H1 (cell line): ENCODE results near the gene DIDO1. TPM values are rescaled to one million over a fixed set of nuclear protein-coding genes. Genes with fewer than 3 reads are reported as not detected.

Experiments
- CTCF ChIA-PET: fragments of 300-600 bp; sonication (Branson Sonifier 250); formaldehyde crosslinking; loops from one replicate; lab custom pipeline; 2021; ENCODE audit not compliant: partially characterized antibody; lab: Charles Lee
- POLR2A ChIA-PET: fragments of 300-600 bp; sonication (Branson Sonifier 250); formaldehyde crosslinking; loops from one replicate; lab custom pipeline; 2021; ENCODE audit warnings: inconsistent platforms; ENCODE audit not compliant: partially characterized antibody; lab: Charles Lee
- DNase-seq, 2 experiments: peaks; one replicate each; pipeline versions ENCODE4 v3.0.0 to v3.0.0-alpha.2; 2010 to 2022; ENCODE audit warnings: low spot score in 2 of 2, low read depth in 1 of 2, mixed read lengths in 1 of 2
- FAIRE-seq: peaks from 2 replicates; lab custom pipeline; 2011; peaks lifted over from hg19 to GRCh38; lab: Jason Lieb, UNC
- H2AFZ ChIP-seq: 2 replicates; pipeline ENCODE4 v1.8.1; 2012; ENCODE audit warnings: low read length, inconsistent platforms
- H2AK5ac ChIP-seq: 2 replicates; pipeline ENCODE4 v1.6.1; 2013; ENCODE audit warnings: low read depth, low read length
- H2BK120ac ChIP-seq: replicated peaks from 2 replicates; pipeline ENCODE3; 2013; ENCODE audit warnings: low read depth, low read length, inconsistent platforms
- H2BK12ac ChIP-seq: 2 replicates; pipeline ENCODE4 v1.6.1; 2013; ENCODE audit warnings: low read depth, low read length
- H2BK15ac ChIP-seq: 2 replicates; pipeline ENCODE4 v1.6.1; 2013; ENCODE audit warnings: low read length
- H2BK20ac ChIP-seq: 2 replicates; pipeline ENCODE4 v1.6.1; 2013; ENCODE audit warnings: low read length
- H2BK5ac ChIP-seq: 2 replicates; pipeline ENCODE4 v1.6.1; 2013; ENCODE audit warnings: low read depth, low read length
- H3K14ac ChIP-seq: 2 replicates; pipeline ENCODE4 v1.6.1; 2013; ENCODE audit warnings: inconsistent platforms; ENCODE audit not compliant: insufficient read length
- H3K18ac ChIP-seq: 2 replicates; pipeline ENCODE4 v1.6.1; 2013; ENCODE audit warnings: low read length; ENCODE audit errors: extremely low read depth
- H3K23ac ChIP-seq: 2 replicates; pipeline ENCODE4 v1.6.1; 2013; ENCODE audit warnings: inconsistent platforms; ENCODE audit not compliant: insufficient read length
- H3K23me2 ChIP-seq: 2 replicates; pipeline ENCODE4 v1.6.1; 2013; ENCODE audit warnings: low read depth, low read length
- H3K27ac ChIP-seq: 2 replicates; pipeline ENCODE4 v1.6.1; 2011; ENCODE audit warnings: low read depth, low read length, inconsistent platforms
- H3K27me3 ChIP-seq, 4 experiments: replicated peaks in 1 of 4; 1 replicate in 1 of 4; 2 replicates in 3 of 4; pipeline versions ENCODE4 v1.6.1 to v1.8.1; 2011 to 2013; ENCODE audit warnings: low read length in 3 of 4, mild to moderate bottlenecking in 3 of 4, inconsistent platforms in 2 of 4, mixed read lengths in 2 of 4, moderate library complexity in 1 of 4; ENCODE audit not compliant: control insufficient read depth in 3 of 4, insufficient read depth in 3 of 4; ENCODE audit errors: extremely low read depth in 1 of 4
- H3K36me3 ChIP-seq, 4 experiments: 2 replicates each; pipeline versions ENCODE4 v1.6.1 to v1.8.1; 2011 to 2013; ENCODE audit warnings: mild to moderate bottlenecking in 4 of 4, low read length in 3 of 4, moderate library complexity in 2 of 4, control low read depth in 1 of 4, inconsistent platforms in 1 of 4; ENCODE audit not compliant: insufficient read depth in 4 of 4, control insufficient read depth in 2 of 4
- H3K4ac ChIP-seq: replicated peaks from 2 replicates; pipeline ENCODE3; 2013; ENCODE audit warnings: low read length, low read depth, mixed read lengths, inconsistent platforms; ENCODE audit not compliant: insufficient read length
- H3K4me1 ChIP-seq, 4 experiments: replicated peaks in 1 of 4; 1 replicate in 1 of 4; 2 replicates in 3 of 4; pipeline versions ENCODE4 v1.6.1 to v1.8.1; 2011 to 2013; ENCODE audit warnings: low read length in 3 of 4, inconsistent platforms in 2 of 4, mixed read lengths in 1 of 4; ENCODE audit not compliant: insufficient read depth in 4 of 4, control insufficient read depth in 3 of 4
- H3K4me2 ChIP-seq, 2 experiments: 2 replicates each; pipeline versions ENCODE4 v1.6.1 to v1.8.1; 2011 to 2013; ENCODE audit warnings: low read depth in 2 of 2, low read length in 2 of 2, control low read depth in 1 of 2, inconsistent platforms in 1 of 2, mild to moderate bottlenecking in 1 of 2; ENCODE audit not compliant: insufficient read depth in 1 of 2
- H3K4me3 ChIP-seq, 4 experiments: fragments of 200-600, 300-600 bp in 1 of 4; sonication (generic), shearing (Covaris generic), sonication (Bioruptor Twin) in 1 of 4; 2 replicates each; pipeline versions ENCODE4 v1.5.1 to v1.8.1; 2011 to 2016; ENCODE audit warnings: low read length in 4 of 4, low read depth in 3 of 4, control low read depth in 2 of 4, inconsistent platforms in 2 of 4, mild to moderate bottlenecking in 2 of 4, mixed read lengths in 1 of 4, moderate library complexity in 1 of 4; ENCODE audit not compliant: insufficient read depth in 2 of 4; ENCODE audit errors: extremely low read depth in 1 of 4
- H3K56ac ChIP-seq: replicated peaks from 2 replicates; pipeline ENCODE3; 2013; ENCODE audit warnings: low read depth, mild to moderate bottlenecking, mixed read lengths, low read length, inconsistent platforms; ENCODE audit not compliant: insufficient read length
- H3K79me1 ChIP-seq: 2 replicates; pipeline ENCODE4 v1.6.1; 2013; ENCODE audit warnings: low read depth, low read length, control low read depth
- H3K79me2 ChIP-seq, 2 experiments: 2 replicates each; pipeline versions ENCODE4 v1.6.1 to v1.8.1; 2012 to 2013; ENCODE audit warnings: low read length in 2 of 2, mild to moderate bottlenecking in 2 of 2, inconsistent platforms in 1 of 2; ENCODE audit not compliant: insufficient read depth in 2 of 2, control insufficient read depth in 1 of 2
- H3K9ac ChIP-seq, 4 experiments: replicated peaks in 1 of 4; 1 replicate in 1 of 4; 2 replicates in 3 of 4; pipeline versions ENCODE4 v1.6.1 to v1.8.1; 2011 to 2013; ENCODE audit warnings: low read depth in 3 of 4, low read length in 3 of 4, control low read depth in 2 of 4, mild to moderate bottlenecking in 2 of 4, moderate library complexity in 2 of 4, inconsistent platforms in 1 of 4; ENCODE audit errors: extremely low read depth in 1 of 4
- H3K9me3 ChIP-seq, 2 experiments: 2 replicates each; pipeline versions ENCODE4 v1.6.1 to v1.8.1; 2012 to 2013; ENCODE audit warnings: mild to moderate bottlenecking in 2 of 2, moderate library complexity in 2 of 2, control low read depth in 1 of 2, inconsistent platforms in 1 of 2, low read depth in 1 of 2, low read length in 1 of 2, mixed read lengths in 1 of 2; ENCODE audit not compliant: insufficient read depth in 2 of 2
- H4K20me1 ChIP-seq, 2 experiments: replicated peaks in 1 of 2; 2 replicates each; pipeline versions ENCODE3 to v1.8.1; 2011 to 2013; ENCODE audit warnings: inconsistent platforms in 2 of 2, low read length in 2 of 2, mild to moderate bottlenecking in 1 of 2; ENCODE audit not compliant: insufficient read depth in 2 of 2, control insufficient read depth in 1 of 2
- H4K5ac ChIP-seq: 2 replicates; pipeline ENCODE4 v1.6.1; 2013; ENCODE audit warnings: low read length, low read depth, mixed read lengths, inconsistent platforms; ENCODE audit not compliant: insufficient read length
- H4K8ac ChIP-seq: 2 replicates; pipeline ENCODE4 v1.8.0; 2013; ENCODE audit warnings: mild to moderate bottlenecking, moderate library complexity, low read length, inconsistent platforms; ENCODE audit not compliant: insufficient read depth; ENCODE audit errors: extremely low read depth
- H4K91ac ChIP-seq: replicated peaks from 2 replicates; pipeline ENCODE3; 2013; ENCODE audit warnings: low read length, mixed read lengths, inconsistent platforms; ENCODE audit not compliant: insufficient read length
- POLR2AphosphoS5 ChIP-seq: IDR thresholded peaks from 2 replicates; pipeline ENCODE4 v1.6.1; 2011; ENCODE audit warnings: low read depth, low read length
- TCF12 ChIP-seq: IDR thresholded peaks from 2 replicates; pipeline ENCODE4 v1.6.1; 2011; ENCODE audit warnings: low read depth, mild to moderate bottlenecking, low read length
- WGBS, 2 experiments: shearing (Covaris generic) in 1 of 2; methylation state at CpG; one replicate each; pipeline versions ENCODE4 v1.1.6 to v1.1.7; 2013 to 2015; ENCODE audit warnings: low lambda C conversion rate in 2 of 2, mixed read lengths in 2 of 2, inconsistent platforms in 1 of 2, low coverage in 1 of 2, missing lambda C conversion rate in 1 of 2; ENCODE audit not compliant: insufficient replicate concordance in 2 of 2, insufficient coverage in 1 of 2, insufficient read length in 1 of 2; ENCODE audit errors: extremely low coverage in 1 of 2, missing lambda C conversion rate in 1 of 2; 5-methylcytosine and 5-hydroxymethylcytosine counted together
- polyA plus RNA-seq, 7 experiments: library from polyadenylated mRNA; depleted of rRNA in 3 of 7; stranded (reverse) in 5 of 7; unstranded in 2 of 7; fragments of >200 nt in 5 of 7; fragments of 200-250 nt in 2 of 7; gene quantifications; 1 replicate in 5 of 7; 2 replicates in 1 of 7; 4 replicates in 1 of 7; pipeline versions ENCODE4 v1.2.1 to v1.2.3, GENCODE V29; 2011 to 2013; ENCODE audit warnings: missing spikeins in 2 of 7, mixed read lengths in 2 of 7
- total RNA-seq: library from RNA; stranded (reverse); fragmentation: NEBNext Ultra II Directional; extraction: Animal tissue kit (Norgen Biotek cat#: 25700); gene quantifications from 2 replicates; pipeline ENCODE4 v1.2.1, GENCODE V29; 2021

DIDO1 gene
- total and polyA plus RNA-seq, 2 of the 8 experiments (the other 6 are each of a cell fraction or from before 2014, with no cell fraction given): 53.6 to 82.8 TPM

GRCh38 chr20:62949153-62949821, 23.0 kb upstream of the DIDO1 start:
- Histone ChIP-seq H2AFZ (no peak overlapping the region), H3K27ac (no peak overlapping the region), H3K9me3 (no peaks in the 10 kb centered on the region), H4K5ac (no peak overlapping the region), H2BK12ac (no peak overlapping the region), H3K9ac (no peak overlapping the region), H4K91ac (peak overlapping the region; percentile 10), H2AK5ac (no peak overlapping the region), H3K4me2 (no peak overlapping the region), H3K4me1 (peaks cover 2 to 18% (median 11%) of the 10 kb centered on the region in 4 experiments), H3K23me2 (peaks cover 11% of the 10 kb centered on the region; the same call in 1 of the 2 replicates), H3K23ac (no peak overlapping the region), H3K79me2 (peaks cover 0 to 37% of the 10 kb centered on the region in 2 experiments; a peak in 2 of 4 replicates), H3K4me3 (no peak overlapping the region), H2BK15ac (no peak overlapping the region), H3K79me1 (peaks cover 10% of the 10 kb centered on the region; the same call in 1 of the 2 replicates), H3K36me3 (peaks cover 16 to 53% (median 34%) of the 10 kb centered on the region in 4 experiments), H3K18ac (no peak overlapping the region), H2BK20ac (no peak overlapping the region), H4K20me1 (peaks cover 5 to 19% of the 10 kb centered on the region in 2 experiments), H2BK5ac (no peak overlapping the region), H3K27me3 (no peaks in the 10 kb centered on the region), H3K14ac (no peak overlapping the region), H4K8ac (no peak overlapping the region), H3K56ac (no peak overlapping the region), H3K4ac (no peak overlapping the region), H2BK120ac (no peak overlapping the region)
- WGBS, 2 experiments: 92% methylated on average over 6 of the region's 6 CpGs; no CpG with 5 or more reads in 1 of the 2 experiments
- FAIRE-seq (no peak), DNase-seq (no peak)
- CTCF ChIA-PET: interaction anchor here (0.6 to 7.0 kb wide), 14 partner anchors 10 to 494 kb away, joined by 3 to 50 read pairs (median 4); no protein-coding TSS in a partner anchor
- POLR2A ChIA-PET: interaction anchor here (0.7 to 19.4 kb wide), 5 partner anchors 12 to 48 kb away, joined by 3 to 363 read pairs (median 14); partner anchors contain the start of genes DIDO1 and GID8
- TF ChIP-seq POLR2AphosphoS5: peak; percentile 18; the same call in 1 of the 2 replicates
- no peak for TF ChIP-seq TCF12
